H1 (cell line): Measurements from ENCODE around the gene HS6ST3.

Experiments used
- BCL11A ChIP-seq, 2 experiments: IDR thresholded peaks; one replicate each; pipeline ENCODE4 v1.6.1; 2011; ENCODE audit warnings: low read depth in 2 of 2, low read length in 2 of 2, mild to moderate bottlenecking in 2 of 2
- EP300 ChIP-seq, 2 experiments: IDR thresholded peaks; 1 replicate in 1 of 2; 2 replicates in 1 of 2; pipeline ENCODE4 v1.6.1; 2011 to 2012; ENCODE audit warnings: low read depth in 2 of 2, low read length in 2 of 2, mild to moderate bottlenecking in 2 of 2, borderline replicate concordance in 1 of 2, inconsistent platforms in 1 of 2, moderate library complexity in 1 of 2
- JUN ChIP-seq: IDR thresholded peaks from 2 replicates; pipeline ENCODE4 v1.6.1; 2011; ENCODE audit warnings: low read depth, mild to moderate bottlenecking, improper control_type of control experiment, low read length
- RAD21 ChIP-seq, 2 experiments: IDR thresholded peaks in 1 of 2; conservative IDR thresholded peaks in 1 of 2; 2 replicates each; pipeline ENCODE4 v1.6.1; 2011; ENCODE audit warnings: low read depth in 2 of 2, low read length in 2 of 2, improper control_type of control experiment in 1 of 2, inconsistent platforms in 1 of 2, mild to moderate bottlenecking in 1 of 2, moderate library complexity in 1 of 2
- RXRA ChIP-seq: IDR thresholded peaks from 2 replicates; pipeline ENCODE4 v1.6.1; 2011; ENCODE audit warnings: low read depth, mild to moderate bottlenecking, low read length, moderate library complexity; ENCODE audit not compliant: insufficient read depth
- SP4 ChIP-seq: IDR thresholded peaks from 2 replicates; pipeline ENCODE4 v1.6.1; 2012; ENCODE audit warnings: low read length, inconsistent platforms
- YY1 ChIP-seq: IDR thresholded peaks from 2 replicates; pipeline ENCODE4 v1.6.1; 2011; ENCODE audit warnings: low read depth, mild to moderate bottlenecking, low read length
- TF ChIP-seq, protein P1 (sequence below), 3 experiments: IDR thresholded peaks; 1 replicate in 2 of 3; 2 replicates in 1 of 3; pipeline versions ENCODE4 v1.5.1 to v1.6.1; 2011; ENCODE audit warnings: low read length in 3 of 3, mild to moderate bottlenecking in 3 of 3, inconsistent platforms in 2 of 3, low read depth in 1 of 3, moderate library complexity in 1 of 3; ENCODE audit not compliant: insufficient read depth in 1 of 3; ENCODE audit errors: control extremely low read depth in 1 of 3

DNA sequence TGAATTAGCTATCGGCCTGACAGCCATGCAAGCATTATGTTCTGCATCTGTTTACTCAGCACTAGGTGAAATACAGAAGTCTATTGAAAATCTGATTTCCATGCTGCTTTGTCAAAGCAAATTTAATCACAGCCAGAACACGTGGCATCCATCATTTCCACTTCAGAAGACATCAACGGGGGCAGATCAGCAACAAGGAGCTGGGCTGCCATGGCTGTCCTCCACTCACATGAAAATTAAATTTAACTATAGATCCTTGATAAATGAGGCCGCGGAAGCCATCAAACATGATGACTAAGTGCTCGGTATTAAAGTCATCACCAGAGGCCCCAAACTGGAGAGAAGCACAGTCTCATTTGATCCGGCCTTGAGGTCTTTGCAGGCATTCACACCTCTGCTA, 443.5 kb downstream of the HS6ST3 start:
- TF ChIP-seq RAD21 (IDR thresholded peaks at IDR 0.05 in 1 of 2, conservative IDR thresholded peaks at IDR 0.05 in 1 of 2; ENCODE audit: low read depth in 2 of 2, low read length in 2 of 2) (no peak), BCL11A (IDR thresholded peaks at IDR 0.05; ENCODE audit: low read depth in 2 of 2, low read length in 2 of 2) (no peak), SP4 (no peak), YY1 (no peak), RXRA (no peak), EP300 (IDR thresholded peaks at IDR 0.05; ENCODE audit: borderline replicate concordance in 1 of 2, low read depth in 2 of 2, low read length in 2 of 2) (no peak), JUN (no peak)
- TF ChIP-seq, protein P1, sequence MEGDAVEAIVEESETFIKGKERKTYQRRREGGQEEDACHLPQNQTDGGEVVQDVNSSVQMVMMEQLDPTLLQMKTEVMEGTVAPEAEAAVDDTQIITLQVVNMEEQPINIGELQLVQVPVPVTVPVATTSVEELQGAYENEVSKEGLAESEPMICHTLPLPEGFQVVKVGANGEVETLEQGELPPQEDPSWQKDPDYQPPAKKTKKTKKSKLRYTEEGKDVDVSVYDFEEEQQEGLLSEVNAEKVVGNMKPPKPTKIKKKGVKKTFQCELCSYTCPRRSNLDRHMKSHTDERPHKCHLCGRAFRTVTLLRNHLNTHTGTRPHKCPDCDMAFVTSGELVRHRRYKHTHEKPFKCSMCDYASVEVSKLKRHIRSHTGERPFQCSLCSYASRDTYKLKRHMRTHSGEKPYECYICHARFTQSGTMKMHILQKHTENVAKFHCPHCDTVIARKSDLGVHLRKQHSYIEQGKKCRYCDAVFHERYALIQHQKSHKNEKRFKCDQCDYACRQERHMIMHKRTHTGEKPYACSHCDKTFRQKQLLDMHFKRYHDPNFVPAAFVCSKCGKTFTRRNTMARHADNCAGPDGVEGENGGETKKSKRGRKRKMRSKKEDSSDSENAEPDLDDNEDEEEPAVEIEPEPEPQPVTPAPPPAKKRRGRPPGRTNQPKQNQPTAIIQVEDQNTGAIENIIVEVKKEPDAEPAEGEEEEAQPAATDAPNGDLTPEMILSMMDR (IDR thresholded peaks at IDR 0.05; ENCODE audit: control extremely low read depth in 1 of 3, insufficient read depth in 1 of 3, low read depth in 1 of 3, low read length in 3 of 3) = no peak
